Osteocyte (in vitro differentiated cells): ENCODE measurements around the gene CLEC4D. TPM values are rescaled to one million over a fixed set of nuclear protein-coding genes. Genes with fewer than 3 reads are reported as not detected.

ENCODE experiments used
- DNase-seq: peaks from one replicate; pipeline ENCODE4 v3.0.0; 2021; ENCODE audit warnings: mixed read lengths; ENCODE audit not compliant: unreplicated experiment; ENCODE audit errors: extremely low spot score
- H3K27ac Mint-ChIP-seq: one replicate; pipeline ENCODE4 v1.8.0; 2021; ENCODE audit warnings: mild to moderate bottlenecking, mixed read lengths; ENCODE audit not compliant: unreplicated experiment
- H3K27me3 Mint-ChIP-seq: one replicate; pipeline ENCODE4 v1.8.0; 2021; ENCODE audit warnings: mixed read lengths; ENCODE audit not compliant: unreplicated experiment
- H3K36me3 Mint-ChIP-seq: one replicate; pipeline ENCODE4 v1.8.0; 2021; ENCODE audit warnings: mixed read lengths; ENCODE audit not compliant: unreplicated experiment
- H3K4me1 Mint-ChIP-seq: one replicate; pipeline ENCODE4 v1.8.0; 2021; ENCODE audit warnings: mixed read lengths; ENCODE audit not compliant: unreplicated experiment
- H3K4me3 Mint-ChIP-seq: one replicate; pipeline ENCODE4 v1.8.0; 2021; ENCODE audit warnings: mild to moderate bottlenecking, moderate library complexity, mixed read lengths; ENCODE audit not compliant: unreplicated experiment
- H3K9me3 Mint-ChIP-seq: one replicate; pipeline ENCODE4 v1.8.0; 2021; ENCODE audit warnings: mixed read lengths; ENCODE audit not compliant: unreplicated experiment
- total RNA-seq: library from RNA; stranded (reverse); gene quantifications from 2 replicates; pipeline ENCODE4 v1.2.1, GENCODE V29; 2021
- TF ChIP-seq, protein P1 (sequence below): fragments of 200-600 bp; sonication (generic); IDR thresholded peaks from 2 replicates; pipeline ENCODE4 v1.5.0; 2021; ENCODE audit warnings: antibody characterized with exemption, mild to moderate bottlenecking, moderate library complexity

Gene CLEC4D
- total RNA-seq, 1 donor from 2014 or later = not detected

DNA sequence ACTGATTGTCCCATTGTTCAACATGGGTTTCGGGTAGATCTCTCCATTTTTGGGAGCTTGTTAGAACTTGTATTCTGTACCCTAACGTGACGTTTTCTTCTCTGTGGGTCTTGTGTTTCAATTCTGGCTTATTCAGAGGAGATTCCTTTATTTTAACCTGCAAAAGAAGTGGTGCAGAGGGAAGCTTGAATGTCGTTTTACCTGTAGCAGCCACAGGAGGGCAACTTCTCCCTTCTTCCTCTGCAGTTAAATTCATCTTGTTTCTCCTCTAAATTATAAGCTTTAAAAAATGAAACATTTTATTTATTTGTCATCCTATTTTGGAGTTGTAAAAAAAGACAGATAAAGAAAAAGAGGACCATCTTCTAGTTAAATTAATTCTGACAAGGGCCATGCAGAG, 13.7 kb upstream of the CLEC4D start:
- H3K27ac Mint-ChIP-seq = no peak overlapping the region

DNA sequence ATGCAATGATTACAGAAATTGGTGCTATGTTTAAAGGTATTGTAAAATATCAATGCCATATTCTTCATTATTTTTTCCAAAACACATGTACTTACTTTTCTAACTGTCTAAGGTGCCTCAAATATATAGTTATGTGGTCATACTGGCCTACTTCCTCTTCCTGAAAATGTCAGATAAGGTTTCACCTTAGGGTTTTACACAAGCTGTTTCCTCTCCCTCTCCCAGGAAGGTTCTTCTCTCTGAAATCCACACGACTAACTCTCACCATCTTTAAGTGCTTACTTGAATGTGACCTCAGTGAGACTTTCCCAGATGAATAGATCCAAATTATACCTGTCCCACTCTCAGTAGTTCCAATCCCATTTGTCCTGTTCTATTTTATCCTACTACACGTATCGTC, 11.6 kb upstream of the CLEC4D start:
- DNase-seq = no peak
- no peaks in the 10 kb centered on the region for H3K9me3 Mint-ChIP-seq
- TF ChIP-seq, protein P1, sequence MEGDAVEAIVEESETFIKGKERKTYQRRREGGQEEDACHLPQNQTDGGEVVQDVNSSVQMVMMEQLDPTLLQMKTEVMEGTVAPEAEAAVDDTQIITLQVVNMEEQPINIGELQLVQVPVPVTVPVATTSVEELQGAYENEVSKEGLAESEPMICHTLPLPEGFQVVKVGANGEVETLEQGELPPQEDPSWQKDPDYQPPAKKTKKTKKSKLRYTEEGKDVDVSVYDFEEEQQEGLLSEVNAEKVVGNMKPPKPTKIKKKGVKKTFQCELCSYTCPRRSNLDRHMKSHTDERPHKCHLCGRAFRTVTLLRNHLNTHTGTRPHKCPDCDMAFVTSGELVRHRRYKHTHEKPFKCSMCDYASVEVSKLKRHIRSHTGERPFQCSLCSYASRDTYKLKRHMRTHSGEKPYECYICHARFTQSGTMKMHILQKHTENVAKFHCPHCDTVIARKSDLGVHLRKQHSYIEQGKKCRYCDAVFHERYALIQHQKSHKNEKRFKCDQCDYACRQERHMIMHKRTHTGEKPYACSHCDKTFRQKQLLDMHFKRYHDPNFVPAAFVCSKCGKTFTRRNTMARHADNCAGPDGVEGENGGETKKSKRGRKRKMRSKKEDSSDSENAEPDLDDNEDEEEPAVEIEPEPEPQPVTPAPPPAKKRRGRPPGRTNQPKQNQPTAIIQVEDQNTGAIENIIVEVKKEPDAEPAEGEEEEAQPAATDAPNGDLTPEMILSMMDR = no peak
- H3K27me3 Mint-ChIP-seq = peaks cover 7% of the 10 kb centered on the region
- no peak overlapping the region for H3K4me3 Mint-ChIP-seq
- H3K4me1 Mint-ChIP-seq = no peaks in the 10 kb centered on the region
- H3K36me3 Mint-ChIP-seq = no peaks in the 10 kb centered on the region
- H3K27ac Mint-ChIP-seq = no peak overlapping the region

More for the DNA sequence above, 13.7 kb upstream of the CLEC4D start:
- DNase-seq = no peak
- no peaks in the 10 kb centered on the region for H3K9me3 Mint-ChIP-seq
- TF ChIP-seq, protein P1 = no peak
- peaks cover 5% of the 10 kb centered on the region for H3K27me3 Mint-ChIP-seq
- H3K4me1 Mint-ChIP-seq = no peaks in the 10 kb centered on the region
- H3K4me3 Mint-ChIP-seq = no peak overlapping the region
- no peaks in the 10 kb centered on the region for H3K36me3 Mint-ChIP-seq

DNA sequence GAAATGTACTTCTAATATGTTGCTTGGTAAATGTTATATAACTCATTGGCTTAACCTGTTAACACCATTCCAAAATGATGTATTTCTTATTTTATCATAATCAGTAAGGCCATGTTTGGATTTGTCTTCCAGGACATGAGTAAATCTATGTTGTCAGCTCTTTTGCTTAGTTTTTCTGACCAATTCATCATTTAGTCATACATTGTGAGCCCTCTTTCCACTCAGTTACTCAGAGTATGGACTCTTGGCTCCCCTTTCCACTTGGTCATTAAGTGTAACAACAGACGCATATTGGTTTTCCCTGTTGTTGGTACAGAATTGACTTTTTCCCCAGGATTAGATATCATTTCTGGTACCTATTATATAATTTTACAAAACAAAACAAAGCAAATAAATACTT, 9.0 kb upstream of the CLEC4D start:
- Mint-ChIP-seq H3K36me3 (no peaks in the 10 kb centered on the region), H3K4me3 (no peak overlapping the region), H3K4me1 (no peaks in the 10 kb centered on the region), H3K27ac (no peak overlapping the region), H3K27me3 (peaks cover 2% of the 10 kb centered on the region), H3K9me3 (no peaks in the 10 kb centered on the region)
- no peak for DNase-seq
- TF ChIP-seq, protein P1 = no peak

GRCh38 chr12:8507596-8507995, 5.7 kb upstream of the CLEC4D start:
- no peak for DNase-seq
- Mint-ChIP-seq H3K4me3 (no peak overlapping the region), H3K4me1 (no peaks in the 10 kb centered on the region), H3K27me3 (peaks cover 2% of the 10 kb centered on the region), H3K9me3 (no peaks in the 10 kb centered on the region), H3K36me3 (no peaks in the 10 kb centered on the region), H3K27ac (no peak overlapping the region)
- TF ChIP-seq, protein P1 = no peak

DNA sequence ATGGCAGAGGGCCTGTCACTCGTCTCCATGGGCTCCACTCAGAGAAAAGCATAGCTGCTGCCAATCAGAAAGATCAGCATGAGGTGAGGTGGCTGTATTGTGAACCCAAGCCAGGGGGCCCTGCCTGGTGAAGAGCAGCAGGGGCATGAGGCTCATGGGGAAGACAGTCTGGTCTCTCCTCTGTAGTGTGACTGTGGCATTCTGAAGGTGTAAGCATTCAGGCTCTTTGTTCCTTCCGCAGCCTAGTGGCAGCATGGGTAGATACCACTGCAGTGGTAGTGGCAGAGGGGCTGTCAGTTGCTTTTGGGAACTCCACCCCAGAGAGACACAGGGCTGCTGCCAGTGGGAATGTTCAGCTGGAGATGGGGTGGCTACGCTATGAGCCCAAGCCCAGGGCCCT, 5.1 kb upstream of the CLEC4D start:
- H3K4me3 Mint-ChIP-seq = no peak overlapping the region
- DNase-seq = no peak
- no peaks in the 10 kb centered on the region for H3K9me3 Mint-ChIP-seq
- TF ChIP-seq, protein P1 = no peak
- H3K27me3 Mint-ChIP-seq = peaks cover 2% of the 10 kb centered on the region
- H3K27ac Mint-ChIP-seq = no peak overlapping the region
- H3K4me1 Mint-ChIP-seq = no peaks in the 10 kb centered on the region
- H3K36me3 Mint-ChIP-seq = no peaks in the 10 kb centered on the region
